GM19240 (cell line): Measurements from ENCODE around the gene AHNAK.
"Not testable (repeated sequence)": the region's sequence is repeated elsewhere in the genome, so short reads cannot be mapped to it uniquely, and the experiment has no call there.

Experiments
- DNase-seq: peaks from one replicate; pipeline ENCODE4 v3.0.0; 2011; ENCODE audit warnings: low spot score; ENCODE audit not compliant: insufficient read length

The AHNAK gene, protein sequence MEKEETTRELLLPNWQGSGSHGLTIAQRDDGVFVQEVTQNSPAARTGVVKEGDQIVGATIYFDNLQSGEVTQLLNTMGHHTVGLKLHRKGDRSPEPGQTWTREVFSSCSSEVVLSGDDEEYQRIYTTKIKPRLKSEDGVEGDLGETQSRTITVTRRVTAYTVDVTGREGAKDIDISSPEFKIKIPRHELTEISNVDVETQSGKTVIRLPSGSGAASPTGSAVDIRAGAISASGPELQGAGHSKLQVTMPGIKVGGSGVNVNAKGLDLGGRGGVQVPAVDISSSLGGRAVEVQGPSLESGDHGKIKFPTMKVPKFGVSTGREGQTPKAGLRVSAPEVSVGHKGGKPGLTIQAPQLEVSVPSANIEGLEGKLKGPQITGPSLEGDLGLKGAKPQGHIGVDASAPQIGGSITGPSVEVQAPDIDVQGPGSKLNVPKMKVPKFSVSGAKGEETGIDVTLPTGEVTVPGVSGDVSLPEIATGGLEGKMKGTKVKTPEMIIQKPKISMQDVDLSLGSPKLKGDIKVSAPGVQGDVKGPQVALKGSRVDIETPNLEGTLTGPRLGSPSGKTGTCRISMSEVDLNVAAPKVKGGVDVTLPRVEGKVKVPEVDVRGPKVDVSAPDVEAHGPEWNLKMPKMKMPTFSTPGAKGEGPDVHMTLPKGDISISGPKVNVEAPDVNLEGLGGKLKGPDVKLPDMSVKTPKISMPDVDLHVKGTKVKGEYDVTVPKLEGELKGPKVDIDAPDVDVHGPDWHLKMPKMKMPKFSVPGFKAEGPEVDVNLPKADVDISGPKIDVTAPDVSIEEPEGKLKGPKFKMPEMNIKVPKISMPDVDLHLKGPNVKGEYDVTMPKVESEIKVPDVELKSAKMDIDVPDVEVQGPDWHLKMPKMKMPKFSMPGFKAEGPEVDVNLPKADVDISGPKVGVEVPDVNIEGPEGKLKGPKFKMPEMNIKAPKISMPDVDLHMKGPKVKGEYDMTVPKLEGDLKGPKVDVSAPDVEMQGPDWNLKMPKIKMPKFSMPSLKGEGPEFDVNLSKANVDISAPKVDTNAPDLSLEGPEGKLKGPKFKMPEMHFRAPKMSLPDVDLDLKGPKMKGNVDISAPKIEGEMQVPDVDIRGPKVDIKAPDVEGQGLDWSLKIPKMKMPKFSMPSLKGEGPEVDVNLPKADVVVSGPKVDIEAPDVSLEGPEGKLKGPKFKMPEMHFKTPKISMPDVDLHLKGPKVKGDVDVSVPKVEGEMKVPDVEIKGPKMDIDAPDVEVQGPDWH (N-terminal part only)

DNA sequence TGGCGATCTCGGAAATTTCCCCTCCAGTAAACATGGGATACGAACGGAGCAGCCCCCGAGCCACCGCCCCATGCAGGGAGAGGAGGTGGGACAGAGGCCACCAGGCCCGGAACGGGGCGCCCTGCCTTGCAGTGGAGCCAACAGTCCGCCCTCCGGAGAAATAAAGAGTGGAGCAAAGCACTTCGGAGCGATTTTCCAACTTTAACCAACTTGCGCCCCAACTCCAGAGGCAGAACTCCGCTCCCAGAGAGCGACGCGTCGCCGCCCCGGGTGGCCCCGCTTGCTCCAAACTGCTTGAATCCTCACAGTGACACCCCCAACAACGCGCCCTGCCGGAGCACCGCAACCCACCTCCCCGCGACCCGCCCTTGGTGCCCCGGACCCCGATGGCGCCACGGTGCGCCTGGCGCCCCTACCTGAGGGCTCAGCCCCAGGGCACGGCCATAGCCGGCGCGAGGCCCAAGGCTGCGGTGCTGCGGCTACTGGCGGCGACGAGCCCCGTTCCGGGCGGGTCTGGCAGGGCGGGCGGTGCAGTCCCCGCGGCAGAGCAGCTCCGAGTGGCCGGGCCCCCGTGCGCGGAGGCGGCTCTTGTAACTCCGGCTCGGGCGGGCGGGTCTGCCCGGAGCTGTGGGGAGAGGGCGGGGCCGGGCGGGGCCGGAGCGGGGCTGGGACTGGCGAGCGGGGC lies at the start of gene AHNAK:
AHNAK (minus strand) TSS at position 563 of the 685 bp plus-strand sequence. CDS start 10,708 bp downstream, outside the sequence.
- no peak for DNase-seq

DNA sequence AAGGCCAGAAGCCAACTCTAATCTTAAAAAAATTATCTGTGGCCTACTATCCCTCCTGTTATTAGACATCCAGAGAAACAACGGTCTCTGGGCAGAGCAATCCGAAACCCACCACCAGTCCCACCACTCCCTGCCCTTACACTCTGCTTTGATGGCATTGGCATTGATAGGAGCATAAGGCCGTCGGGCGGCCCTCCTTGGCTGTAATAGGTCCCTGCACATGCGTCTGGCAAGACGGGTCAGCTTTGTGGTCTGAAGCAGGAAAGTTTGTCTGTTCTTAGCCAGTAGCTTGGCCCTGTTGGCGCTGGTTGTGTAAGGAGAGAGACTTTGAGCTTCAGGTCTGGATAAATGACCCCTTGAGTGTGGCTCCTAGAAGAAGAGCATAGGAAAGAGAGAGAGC lies 48.5 kb upstream of the AHNAK start:
- DNase-seq, result no peak

DNA sequence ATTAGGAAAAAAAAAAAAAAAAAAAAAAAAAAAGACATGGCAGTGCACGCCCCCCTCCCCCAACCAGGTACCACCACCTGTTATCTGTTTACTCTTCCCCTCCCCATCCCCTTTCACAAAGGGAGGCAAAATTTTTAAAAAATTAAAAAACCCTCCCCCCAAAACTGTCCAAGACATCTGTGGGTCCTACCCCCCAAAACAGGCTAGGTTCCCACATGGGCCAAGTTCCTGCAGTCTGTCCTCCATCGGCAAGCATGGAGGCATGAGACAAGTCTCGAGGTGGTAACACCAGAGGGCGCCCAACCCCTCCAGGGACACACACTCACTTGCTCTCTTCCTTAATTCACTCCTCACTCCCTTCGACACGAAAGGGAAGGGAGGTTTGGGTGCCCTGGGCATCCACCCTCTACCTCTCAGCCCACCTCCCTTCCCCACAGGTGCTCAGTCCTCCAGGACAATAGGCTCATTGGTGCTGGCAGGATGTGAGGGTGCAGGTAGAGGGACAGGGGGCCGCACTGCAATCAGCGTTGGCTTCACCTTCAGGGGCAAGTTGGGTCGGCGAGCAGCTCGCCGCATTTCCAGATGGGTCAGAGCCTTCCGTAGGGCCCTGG lies 46.9 kb upstream of the AHNAK start:
- DNase-seq, result no peak

DNA sequence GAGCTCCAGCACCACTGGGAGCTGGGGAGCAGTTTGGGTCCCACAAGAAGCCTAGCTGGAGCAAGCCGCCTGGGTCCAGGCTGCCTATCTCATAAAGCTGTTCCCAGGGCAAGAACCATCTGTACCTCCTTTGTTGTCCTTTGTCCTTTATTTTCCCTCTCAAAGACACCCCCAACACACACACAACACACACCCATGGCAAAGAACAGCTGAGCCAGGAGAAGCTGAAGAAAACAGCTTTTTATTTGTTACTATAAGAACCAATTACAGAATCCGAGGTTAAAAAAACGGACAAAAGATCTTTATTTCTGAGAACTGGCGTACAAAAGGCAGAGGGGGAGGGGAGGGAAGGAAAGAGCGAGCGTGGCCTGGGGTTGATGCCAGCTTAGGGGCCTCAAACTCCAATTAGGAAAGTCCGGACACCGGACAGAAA lies 46.4 kb upstream of the AHNAK start:
- no peak for DNase-seq

DNA sequence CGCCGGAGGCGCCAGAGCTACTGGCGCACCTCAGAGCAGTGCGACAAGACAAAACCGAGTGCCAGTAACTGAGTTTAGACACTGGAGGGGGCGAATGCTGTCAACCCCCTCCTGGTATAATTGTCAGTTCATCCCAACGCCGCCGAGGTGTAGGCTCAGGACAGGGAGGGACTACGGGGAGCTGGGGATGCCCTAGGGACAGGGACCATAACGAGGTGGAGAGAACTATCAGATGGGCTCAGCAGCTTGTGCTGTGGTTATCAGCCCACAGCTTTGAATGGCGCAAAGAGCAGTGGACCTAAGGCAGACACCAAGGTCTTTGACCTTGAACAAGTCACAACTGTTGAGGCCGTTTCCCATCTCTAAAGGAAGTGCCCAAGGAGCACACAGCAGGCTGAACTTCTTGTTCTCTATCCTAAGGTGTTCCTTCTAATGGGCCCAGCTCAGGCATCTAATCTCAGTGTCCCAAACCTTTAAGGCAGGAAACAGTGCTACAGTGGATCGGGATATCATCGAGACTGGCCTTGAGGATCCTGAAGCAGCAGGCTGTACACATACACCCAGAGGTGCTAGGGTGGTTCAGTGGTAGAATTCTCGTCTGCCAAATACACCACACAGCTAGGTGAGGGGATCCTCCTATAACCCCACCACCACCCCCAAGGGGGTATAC lies 45.7 kb upstream of the AHNAK start:
- no peak for DNase-seq

DNA sequence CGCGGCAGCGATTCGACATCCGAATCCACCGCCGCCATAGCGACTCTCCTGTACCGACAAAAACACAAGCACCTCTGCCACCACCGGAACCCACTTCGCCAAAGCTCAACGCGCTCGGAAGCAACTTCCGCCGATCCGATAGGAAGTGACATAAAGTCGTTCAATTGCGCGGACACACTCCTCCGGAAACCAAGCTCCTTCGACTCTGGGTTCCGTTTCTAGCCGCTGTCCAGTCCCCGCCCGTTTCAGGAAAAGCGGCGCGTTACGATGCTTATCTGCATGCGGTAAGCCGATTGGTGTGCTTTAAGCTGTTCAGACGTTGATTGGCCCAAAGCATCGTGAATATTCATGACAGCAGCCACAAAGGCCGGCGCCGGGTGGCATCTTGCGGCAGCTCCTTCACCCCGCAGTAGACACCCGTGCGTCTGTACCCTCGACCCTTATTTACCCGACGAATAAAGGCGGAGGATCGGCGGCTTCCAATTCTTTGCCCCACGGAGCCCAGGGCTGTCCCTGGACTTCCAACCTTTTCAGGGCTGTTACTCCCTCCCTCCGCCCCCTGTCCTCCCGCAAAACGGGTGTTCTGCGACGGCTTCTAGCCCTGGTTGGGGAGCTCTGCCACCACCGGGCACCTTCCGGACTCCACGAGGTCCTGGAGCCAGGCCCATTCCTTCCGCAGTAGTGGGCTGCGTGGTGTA lies 45.0 kb upstream of the AHNAK start, which contains the start of gene TUT1:
TUT1 (minus strand) TSS at position 76 of the 698 bp plus-strand sequence; CDS start at position 38, 38 bp downstream.
- peak; percentile 82 for DNase-seq

DNA sequence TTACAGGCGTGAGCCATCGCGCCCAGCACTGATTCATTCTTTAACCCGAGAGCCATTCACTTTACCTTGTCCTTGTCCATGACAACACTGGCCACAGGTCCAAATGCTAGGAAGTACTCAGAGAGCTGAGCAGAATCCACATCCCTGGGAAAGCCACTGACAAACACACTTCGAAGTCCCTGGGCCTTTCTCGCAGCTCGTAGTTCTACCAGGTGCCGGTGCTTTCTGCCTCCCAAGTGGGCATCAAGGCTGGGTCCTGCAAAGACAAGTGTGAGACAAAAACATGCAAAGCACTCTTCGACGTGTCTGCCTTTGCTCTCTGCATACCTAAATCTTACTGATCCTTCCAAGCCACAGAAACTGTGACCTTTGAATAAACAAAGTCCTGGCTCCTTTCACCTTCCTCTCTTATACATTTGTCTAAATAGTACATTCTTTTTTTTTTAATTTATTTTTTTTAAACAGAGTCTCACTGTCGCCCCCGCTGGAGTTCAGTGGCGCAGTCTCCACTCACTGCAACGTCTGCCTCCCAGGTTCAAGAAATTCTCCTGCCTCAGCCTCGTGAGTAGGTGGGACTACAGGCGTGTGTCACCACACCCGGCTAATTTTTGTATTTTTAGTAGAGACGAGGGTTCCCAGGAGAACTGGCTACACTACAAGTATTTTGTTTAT lies 42.5 kb upstream of the AHNAK start:
- no peak for DNase-seq

DNA sequence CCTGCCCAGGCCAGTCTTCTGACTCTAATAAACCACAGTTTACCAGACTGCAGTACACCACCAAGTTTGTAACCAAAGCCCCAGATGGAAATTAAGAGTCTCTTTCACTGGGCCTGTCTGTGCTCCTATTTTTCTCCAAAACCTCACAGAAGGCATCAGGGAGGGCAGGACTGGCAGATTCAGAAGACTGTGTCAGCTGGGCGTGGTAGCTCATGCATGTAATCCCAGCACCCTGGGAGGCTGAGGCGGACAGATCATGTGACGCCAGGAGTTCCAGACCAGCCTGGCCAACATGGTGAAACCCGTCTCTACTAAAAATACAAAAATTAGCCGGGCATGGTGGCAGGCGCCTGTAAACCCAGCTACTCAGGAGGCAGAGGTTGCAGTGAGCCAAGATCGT lies 38.8 kb upstream of the AHNAK start:
- DNase-seq, result not testable (repeated sequence)

DNA sequence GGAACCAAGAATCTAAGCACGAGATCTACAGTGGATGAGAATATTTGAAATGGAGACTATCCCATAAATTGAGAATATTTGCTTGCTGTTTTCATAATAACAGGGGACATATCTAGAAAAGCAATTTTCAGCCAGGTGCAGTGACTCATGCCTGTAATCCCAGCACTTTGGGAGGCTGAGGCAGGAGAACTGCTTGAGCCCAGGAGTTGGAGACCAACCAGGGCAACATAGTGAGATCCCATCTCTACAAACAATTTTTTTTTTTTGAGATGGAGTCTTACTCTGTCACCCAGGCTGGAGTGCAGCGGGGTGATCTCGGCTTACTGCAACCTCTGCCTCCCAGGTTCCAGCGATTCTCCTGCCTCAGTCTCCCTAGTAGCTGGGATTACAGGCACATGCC lies 35.1 kb upstream of the AHNAK start:
- not testable (repeated sequence) for DNase-seq

DNA sequence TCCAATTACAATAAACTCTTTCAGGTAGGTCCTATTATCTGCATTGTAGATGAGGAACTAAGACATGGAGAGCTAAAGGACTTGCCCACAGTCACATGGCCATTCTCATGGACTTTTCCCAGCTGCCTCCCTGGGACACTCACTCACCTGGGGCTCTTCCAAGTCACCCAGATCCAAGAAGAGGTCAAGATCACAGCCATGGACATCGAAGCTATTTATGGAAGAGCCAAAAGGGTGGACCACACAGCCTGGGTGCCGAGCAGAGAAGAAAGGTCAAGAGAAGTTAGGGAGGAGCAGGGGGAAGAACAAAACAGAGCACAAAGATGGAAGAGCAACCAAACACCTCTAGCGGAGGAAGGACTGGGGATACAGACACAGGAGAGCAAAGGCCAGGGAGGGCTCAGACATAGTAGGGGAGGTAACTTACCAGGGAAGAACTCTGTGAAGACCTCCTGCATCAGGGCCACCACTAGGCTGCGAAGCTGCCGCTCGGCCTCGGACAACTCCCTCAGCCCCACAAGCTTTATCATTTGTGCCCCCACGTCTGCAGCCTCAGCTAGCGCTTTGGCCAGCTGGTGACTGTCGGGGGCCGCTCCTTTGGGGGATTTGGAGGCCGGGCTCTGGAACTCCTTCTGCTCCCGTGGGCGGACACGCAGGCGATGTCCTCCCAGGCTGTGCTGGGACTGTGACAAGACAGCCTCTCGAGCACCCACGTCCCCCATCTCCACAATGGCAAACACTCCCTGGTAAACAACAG lies 34.5 kb upstream of the AHNAK start:
- DNase-seq, result no peak

DNA sequence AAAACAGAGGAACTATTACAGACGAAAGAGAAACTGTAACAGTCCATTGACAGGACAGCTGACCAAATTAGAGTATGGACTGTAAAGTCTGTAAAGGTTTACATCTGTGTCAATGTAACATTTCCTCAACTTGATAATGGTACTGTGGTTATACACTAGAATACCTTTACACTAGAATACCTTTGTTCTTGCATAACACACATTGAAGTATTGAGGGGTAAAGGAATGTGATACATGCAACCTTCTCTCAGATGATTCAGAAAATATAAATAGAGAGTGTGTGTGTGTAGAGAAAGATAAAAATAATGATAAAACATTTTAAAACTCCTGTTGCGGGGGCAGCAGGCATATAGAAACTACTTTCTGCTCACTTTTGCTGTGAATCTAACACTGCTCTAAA lies 32.6 kb upstream of the AHNAK start:
- no peak for DNase-seq

DNA sequence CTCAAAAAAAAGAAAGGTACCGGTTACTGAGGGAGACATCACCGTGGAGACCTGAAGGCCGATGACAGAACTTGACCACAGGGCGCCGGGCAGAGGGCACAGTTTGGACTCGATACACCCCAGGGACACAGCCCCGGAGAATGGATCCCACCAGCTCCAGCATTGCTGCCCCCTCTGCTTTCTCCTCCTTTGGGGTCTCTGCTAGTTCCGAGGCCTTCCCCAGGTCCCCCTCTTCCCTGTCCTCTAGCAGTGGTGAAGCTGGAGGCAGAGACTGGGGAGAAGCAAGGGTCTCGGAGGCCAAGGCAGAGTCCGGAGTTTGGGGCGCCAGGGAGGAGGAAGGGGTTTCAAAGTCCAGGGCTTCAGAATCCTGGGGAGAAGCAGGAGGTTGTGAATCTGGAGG lies 31.9 kb upstream of the AHNAK start:
- no peak for DNase-seq

DNA sequence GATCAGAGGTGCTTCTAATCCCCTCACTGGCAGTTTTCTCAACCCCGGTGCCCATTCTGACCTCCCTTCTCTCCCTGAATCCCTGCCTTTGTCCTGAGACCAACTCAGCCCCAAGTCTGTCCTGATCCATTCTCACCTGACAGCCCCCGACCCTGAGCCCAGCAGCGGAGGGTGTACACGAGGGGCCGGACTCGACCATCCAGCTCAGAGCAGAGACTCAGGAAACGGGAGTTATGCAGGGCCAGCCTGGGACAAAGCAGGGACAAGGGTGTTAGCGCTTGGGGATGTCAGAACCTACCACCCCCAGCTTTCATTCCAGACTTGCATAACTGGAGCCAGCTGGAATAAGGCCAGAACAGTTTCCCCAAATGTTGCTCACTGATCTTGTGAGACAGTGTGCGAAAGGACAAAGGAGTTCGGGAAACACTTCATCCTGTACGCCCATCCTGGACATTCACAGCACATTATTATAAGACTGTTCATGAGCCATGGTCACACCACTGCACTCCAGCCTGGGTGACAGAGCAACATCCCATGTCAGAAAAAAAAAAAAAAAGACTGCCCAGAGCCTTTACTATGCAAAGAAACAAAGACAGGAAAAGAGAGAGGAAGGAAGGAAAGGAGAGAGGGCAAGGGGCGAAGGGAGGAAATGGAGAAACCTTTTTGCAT lies 30.6 kb upstream of the AHNAK start:
- no peak for DNase-seq

DNA sequence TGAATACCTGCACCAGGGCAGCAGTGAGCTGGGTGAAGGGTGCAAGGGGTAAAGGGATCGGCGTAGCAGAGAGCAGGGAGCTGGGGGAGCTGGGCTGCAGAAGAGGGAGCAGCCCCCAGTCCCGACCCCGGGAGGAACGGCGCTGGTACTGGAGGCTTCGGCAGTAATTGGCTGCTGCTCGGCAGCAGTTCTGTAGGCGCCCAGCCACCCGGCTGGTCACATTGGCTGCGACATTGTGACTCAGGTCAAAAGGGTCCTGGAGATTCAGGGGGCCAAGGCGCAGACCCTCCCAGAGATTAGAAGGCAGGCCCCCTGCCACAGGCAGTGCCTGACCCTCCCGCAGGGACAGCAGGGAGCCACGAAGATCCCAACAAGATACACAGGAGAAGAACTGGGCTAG lies 29.2 kb upstream of the AHNAK start:
- no peak for DNase-seq

DNA sequence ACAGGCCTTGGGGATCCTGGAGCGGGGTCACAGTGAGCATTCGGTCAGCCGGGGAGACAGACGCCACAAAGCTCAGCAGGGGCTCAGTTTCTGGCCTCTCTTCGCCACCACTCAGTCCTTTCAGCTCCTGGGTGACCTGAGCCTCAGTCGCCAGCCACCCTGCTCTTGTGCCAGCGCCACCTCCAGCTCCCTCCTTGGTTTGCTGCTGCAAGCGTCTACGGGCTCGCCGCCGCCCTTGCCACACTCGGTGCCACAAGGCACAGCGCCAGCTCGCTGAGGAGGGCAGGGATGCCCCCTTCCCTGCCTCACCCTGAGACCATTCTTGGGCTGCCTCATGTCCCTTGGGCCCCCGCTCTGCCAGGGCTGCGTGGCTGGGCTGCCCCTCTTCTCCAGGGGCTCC lies 28.6 kb upstream of the AHNAK start:
- no peak for DNase-seq

DNA sequence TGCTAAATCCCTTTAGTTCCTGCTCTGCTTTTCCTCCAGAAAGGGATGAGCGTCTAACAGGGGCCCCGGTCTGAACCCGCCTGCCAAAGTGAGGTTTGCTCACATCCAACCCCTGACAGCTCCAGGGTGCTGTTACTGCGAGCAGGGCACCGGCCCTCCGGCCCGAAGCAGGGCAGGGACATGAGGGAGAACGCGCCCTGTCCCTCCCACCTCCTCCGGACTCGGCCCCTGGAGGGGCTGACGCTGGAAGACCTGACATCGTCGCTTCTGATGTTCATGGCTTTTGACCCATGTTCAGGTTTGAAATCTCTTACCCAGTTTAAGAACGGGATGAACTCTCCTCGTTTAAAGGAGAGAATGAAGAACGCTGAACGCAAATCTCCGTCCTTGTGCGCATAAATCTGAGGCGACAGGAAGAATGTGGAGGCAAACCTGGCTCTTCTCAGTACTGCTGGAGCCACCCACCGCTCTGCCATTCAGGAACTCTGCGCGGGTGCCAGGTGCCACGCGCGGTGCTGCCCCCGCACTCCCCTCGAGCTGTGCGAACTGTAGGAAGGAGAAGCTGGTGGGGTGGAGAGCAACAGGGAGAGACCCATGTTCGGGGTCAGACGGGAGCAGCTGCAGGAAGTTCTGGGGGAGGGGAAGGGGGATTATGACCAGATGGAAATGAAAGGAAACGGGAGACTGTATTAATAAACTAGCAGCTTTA lies 27.9 kb upstream of the AHNAK start:
- no peak for DNase-seq
